Hair follicle dermal papilla cell (primary cell): ENCODE data around the gene LRRC41. TPM values are rescaled to one million over a fixed set of nuclear protein-coding genes. Genes with fewer than 3 reads are reported as not detected.

Source experiments
- total RNA-seq: library from RNA; depleted of rRNA; stranded (reverse); fragments of >200 nt; gene quantifications from 2 replicates; pipeline ENCODE4 v1.2.3, GENCODE V29; 2012

LRRC41 gene
- 154 and 167 TPM in 2 replicates for total RNA-seq

GRCh38 chr1:46303038-46303871 is at the start of gene LRRC41, which contains the start of gene UQCRH:
LRRC41 (minus strand) TSS chr1:46303616; CDS start chr1:46303322, 294 bp downstream.
UQCRH (plus strand) TSS chr1:46303698; CDS start chr1:46303767, 69 bp downstream.

GRCh38 chr1:46340404-46341221 is 37.2 kb upstream of the LRRC41 start, which contains the start of gene NSUN4:
NSUN4 (plus strand) TSS chr1:46340807; CDS start chr1:46340827, 20 bp downstream.

GRCh38 chr1:46247436-46248121 is 55.8 kb downstream of the LRRC41 start, which contains the start of gene RAD54L:
RAD54L (plus strand) TSS chr1:46247763; CDS start chr1:46248406, 643 bp downstream.

Other genes starting within 250 kb of the LRRC41 start
- 7.5 and 8.3 TPM in 2 replicates for gene PIK3R3, start 171.0 kb downstream of the LRRC41 start, total RNA-seq
- gene TSPAN1, start 128.5 kb downstream of the LRRC41 start, total RNA-seq = 0.65 and 1.2 TPM in 2 replicates
- gene P3R3URF, start 127.1 kb downstream of the LRRC41 start, total RNA-seq = not detected in 2 replicates
- gene POMGNT1, start 105.2 kb downstream of the LRRC41 start, total RNA-seq = 53.3 and 62.6 TPM in 2 replicates
- 3.4 and 4.4 TPM in 2 replicates for gene LURAP1, start 100.3 kb downstream of the LRRC41 start, total RNA-seq
- 0.16 TPM in 1 of 2 replicates, not detected in the other for gene RAD54L, start 55.9 kb downstream of the LRRC41 start, total RNA-seq
- 154 and 192 TPM in 2 replicates for gene UQCRH, start 82 bp upstream of the LRRC41 start, total RNA-seq
- 18.0 and 21.9 TPM in 2 replicates for gene NSUN4, start 37.2 kb upstream of the LRRC41 start, total RNA-seq
- 0.81 and 3.2 TPM in 2 replicates for gene FAAH, start 90.7 kb upstream of the LRRC41 start, total RNA-seq
- gene DMBX1, start 186.2 kb upstream of the LRRC41 start, total RNA-seq = not detected in 2 replicates
- not detected in 2 replicates for gene KNCN, start 248.0 kb upstream of the LRRC41 start, total RNA-seq